Measurements from ENCODE around the gene MTUS2. TPM values are rescaled to one million over a fixed set of nuclear protein-coding genes. Genes with fewer than 3 reads are reported as not detected.

The MTUS2 gene
- total RNA-seq, 6 experiments from 2014 or later: 0.07 to 0.15 (median 0.14) TPM; not detected in 1

DNA sequence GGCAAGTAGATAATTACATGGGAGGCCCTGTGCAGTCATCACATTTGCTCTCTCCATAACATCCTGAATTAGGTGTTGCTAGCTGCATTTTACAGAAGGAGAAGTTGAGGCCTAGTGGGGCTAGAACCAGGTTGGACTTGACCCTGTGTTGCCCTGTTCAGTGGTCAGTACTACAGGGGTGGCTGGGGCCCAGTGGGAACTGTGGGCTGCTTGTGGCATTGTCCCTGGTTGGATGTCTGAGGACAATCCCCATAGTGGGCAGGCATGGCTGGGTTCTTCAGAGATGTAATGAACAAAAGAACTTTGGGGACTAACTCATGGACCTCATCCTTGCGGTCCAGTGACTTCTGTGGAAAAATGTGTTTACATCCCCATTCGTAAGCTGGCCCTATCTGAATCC, 38.9 kb downstream of the MTUS2 start:
- no peak for DNase-seq
- Mint-ChIP-seq H3K4me3 (no peak overlapping the region), H3K27me3 (ENCODE audit: insufficient read depth) (peaks cover 16% of the 10 kb centered on the region), H3K4me1 (ENCODE audit: low read depth) (no peaks in the 10 kb centered on the region), H3K9me3 (no peaks in the 10 kb centered on the region), H3K36me3 (ENCODE audit: low read depth) (no peaks in the 10 kb centered on the region), H3K27ac (no peak overlapping the region)
- no peak for TF ChIP-seq CTCF (IDR thresholded peaks at IDR 0.05)

DNA sequence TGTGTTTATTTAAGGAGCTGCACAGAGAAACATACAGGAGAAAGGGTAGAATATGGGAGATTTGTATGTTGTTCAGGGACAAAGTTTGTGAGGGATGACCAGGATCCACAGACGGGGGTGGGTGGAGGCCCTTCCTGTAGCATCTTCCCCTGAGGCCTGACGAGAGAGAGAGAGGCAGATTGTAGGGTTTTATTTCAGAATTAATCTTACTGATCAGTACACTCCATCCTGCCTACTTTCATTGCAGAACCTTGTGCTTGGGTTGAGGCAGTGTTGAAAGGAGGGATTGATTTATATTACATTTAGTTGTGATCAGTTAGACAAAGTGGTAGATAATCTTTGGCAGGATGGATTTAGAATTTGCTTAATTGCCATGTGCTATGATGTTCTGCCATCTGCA, 39.6 kb downstream of the MTUS2 start:
- Mint-ChIP-seq H3K27ac (no peak overlapping the region), H3K4me3 (no peak overlapping the region), H3K36me3 (ENCODE audit: low read depth) (no peaks in the 10 kb centered on the region), H3K4me1 (ENCODE audit: low read depth) (no peaks in the 10 kb centered on the region), H3K9me3 (no peaks in the 10 kb centered on the region), H3K27me3 (ENCODE audit: insufficient read depth) (peaks cover 16% of the 10 kb centered on the region)
- no peak for TF ChIP-seq CTCF (IDR thresholded peaks at IDR 0.05)
- no peak for DNase-seq

GRCh38 chr13:28864544-28864943, 44.4 kb downstream of the MTUS2 start:
- H3K4me1 Mint-ChIP-seq (ENCODE audit: low read depth): no peaks in the 10 kb centered on the region
- TF ChIP-seq CTCF (IDR thresholded peaks at IDR 0.05): no peak
- no peak overlapping the region for H3K27ac Mint-ChIP-seq
- DNase-seq: no peak
- H3K4me3 Mint-ChIP-seq: no peak overlapping the region
- H3K9me3 Mint-ChIP-seq: no peaks in the 10 kb centered on the region
- H3K27me3 Mint-ChIP-seq (ENCODE audit: insufficient read depth): peaks cover 12% of the 10 kb centered on the region
- no peaks in the 10 kb centered on the region for H3K36me3 Mint-ChIP-seq (ENCODE audit: low read depth)

DNA sequence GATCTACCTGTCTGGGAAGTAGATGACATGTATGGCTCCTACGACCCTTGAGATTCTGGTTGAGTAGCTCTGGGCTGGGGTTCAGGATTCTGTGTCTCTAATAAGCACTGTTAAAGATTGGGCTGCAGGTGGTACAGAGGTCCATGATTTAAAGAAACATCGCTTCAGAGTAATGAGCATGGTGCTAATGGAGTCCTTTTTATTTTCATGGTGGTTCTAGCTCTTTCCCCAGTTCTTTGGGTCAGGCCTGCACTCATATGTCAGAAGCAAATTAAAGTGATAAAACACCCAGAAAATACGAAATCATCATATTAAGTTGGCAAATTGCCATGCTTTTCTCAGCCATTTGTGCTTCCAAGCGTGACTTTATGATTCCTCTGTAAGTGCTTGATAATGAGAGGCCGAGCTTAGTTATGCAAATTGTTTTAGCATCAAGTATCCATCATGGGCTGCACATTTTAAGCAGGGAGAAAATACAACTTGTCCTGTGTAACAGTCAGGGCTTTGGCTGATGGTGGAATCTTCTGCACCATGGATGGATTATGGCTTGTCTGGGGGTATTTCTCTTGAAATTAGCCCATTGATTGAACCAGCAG, 45.1 kb downstream of the MTUS2 start:
- Mint-ChIP-seq H3K27ac (no peak overlapping the region), H3K27me3 (ENCODE audit: insufficient read depth) (peaks cover 12% of the 10 kb centered on the region), H3K4me3 (no peak overlapping the region), H3K36me3 (ENCODE audit: low read depth) (no peaks in the 10 kb centered on the region), H3K4me1 (ENCODE audit: low read depth) (no peaks in the 10 kb centered on the region), H3K9me3 (no peaks in the 10 kb centered on the region)
- no peak for TF ChIP-seq CTCF (IDR thresholded peaks at IDR 0.05)
- no peak for DNase-seq

GRCh38 chr13:28865951-28866350, 45.8 kb downstream of the MTUS2 start:
- Mint-ChIP-seq H3K27me3 (ENCODE audit: insufficient read depth) (peaks cover 12% of the 10 kb centered on the region), H3K4me3 (no peak overlapping the region), H3K9me3 (no peaks in the 10 kb centered on the region), H3K36me3 (ENCODE audit: low read depth) (no peaks in the 10 kb centered on the region), H3K4me1 (ENCODE audit: low read depth) (no peaks in the 10 kb centered on the region), H3K27ac (no peak overlapping the region)
- no peak for DNase-seq
- no peak for TF ChIP-seq CTCF (IDR thresholded peaks at IDR 0.05)

DNA sequence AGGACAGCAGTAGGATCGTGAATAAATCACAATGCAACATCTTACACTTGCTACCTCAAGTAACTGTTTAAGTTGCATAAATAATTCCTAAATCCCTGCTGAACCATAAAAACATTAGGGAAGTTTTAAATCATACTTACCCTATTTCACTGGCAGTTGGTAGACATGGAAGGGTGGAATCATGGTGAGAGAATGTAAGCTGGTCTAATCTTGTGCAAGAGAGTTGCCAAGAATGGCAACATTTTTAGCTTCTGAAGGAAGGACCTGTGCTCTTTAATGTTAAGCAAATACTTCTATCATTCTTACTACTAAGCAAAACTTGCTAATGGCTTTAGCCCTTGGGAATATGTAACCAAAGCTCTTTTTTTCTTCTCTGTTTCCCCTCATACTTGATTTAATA, 46.8 kb downstream of the MTUS2 start:
- H3K27ac Mint-ChIP-seq: no peak overlapping the region
- no peak for DNase-seq

More for the DNA sequence above, 46.8 kb downstream of the MTUS2 start:
- H3K4me3 Mint-ChIP-seq: no peak overlapping the region
- no peaks in the 10 kb centered on the region for H3K4me1 Mint-ChIP-seq (ENCODE audit: low read depth)
- peaks cover 13% of the 10 kb centered on the region for H3K27me3 Mint-ChIP-seq (ENCODE audit: insufficient read depth)
- no peak for TF ChIP-seq CTCF (IDR thresholded peaks at IDR 0.05)
- no peaks in the 10 kb centered on the region for H3K36me3 Mint-ChIP-seq (ENCODE audit: low read depth)
- peaks cover 3% of the 10 kb centered on the region for H3K9me3 Mint-ChIP-seq

Measured in HFFc6 (cell line).